Upper lobe of left lung (tissue), 4 donors: Measurements from ENCODE around the gene ZBED1.

ENCODE experiments used
- CTCF ChIP-seq, 6 experiments: fragments of 450-650 bp in 4 of 6; fragments of 200-600 bp in 2 of 6; sonication (generic) in 2 of 6; IDR thresholded peaks; one replicate each; pipeline ENCODE4 v1.5.1; 2016 to 2019; ENCODE audit warnings: antibody characterized with exemption in 6 of 6
- POLR2AphosphoS5 ChIP-seq, 2 donors: sonication (generic); formaldehyde crosslinking; IDR thresholded peaks; one replicate each; pipeline ENCODE4 v1.5.1; 2017; ENCODE audit warnings: antibody characterized with exemption in 2 of 2

GRCh38 chrX:2458309-2458708 lies 42.5 kb downstream of the ZBED1 start:
- TF ChIP-seq CTCF (IDR thresholded peaks at IDR 0.05), result no peak
- no peak for TF ChIP-seq POLR2AphosphoS5 (IDR thresholded peaks at IDR 0.05)
